Measurements from ENCODE around the gene IPCEF1.

DNA sequence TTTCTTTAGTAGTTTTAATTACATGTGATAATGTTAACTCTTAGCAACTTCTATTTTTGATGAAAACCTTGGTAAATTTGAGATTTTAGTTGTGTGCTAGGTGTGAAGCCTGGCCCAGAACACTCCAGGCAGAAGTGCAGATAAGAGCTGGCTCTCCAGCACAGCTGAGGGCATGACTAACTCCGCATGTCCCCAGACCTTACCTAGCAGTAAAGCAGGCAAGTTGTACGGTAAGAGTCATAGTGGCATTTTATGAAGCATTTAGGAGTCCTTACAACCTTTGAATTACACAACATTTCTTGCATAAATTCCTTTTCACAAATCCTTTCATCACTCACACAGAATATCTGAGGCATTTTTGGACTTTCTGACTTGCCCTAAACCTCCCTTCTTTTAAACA is 250.4 kb downstream of the IPCEF1 start:
- TF ChIP-seq CTCF (IDR thresholded peaks at IDR 0.05; ENCODE audit: extremely low read depth in 1 of 2, insufficient read depth in 1 of 2, low read depth in 1 of 2, low read length in 2 of 2) (no peak), POLR2A (IDR thresholded peaks at IDR 0.05; ENCODE audit: low read depth, low read length) (no peak), MAX (IDR thresholded peaks at IDR 0.05; ENCODE audit: insufficient read depth, insufficient read length) (no peak), FOS (IDR thresholded peaks at IDR 0.05; ENCODE audit: borderline replicate concordance, insufficient read depth, low read length) (no peak), POLR2AphosphoS5 (IDR thresholded peaks at IDR 0.05; ENCODE audit: insufficient read depth, low read depth, low read length) (no peak), EZH2 (IDR thresholded peaks at IDR 0.05; ENCODE audit: borderline replicate concordance, low read depth, low read length, severe bottlenecking) (no peak)
